Activated T-cell treated with anti-CD3 and anti-CD28 coated beads, Interleukin-2, amount 50 U/mL, for 4 hours (primary cell): ENCODE results near the gene TUBGCP2. TPM values are rescaled to one million over a fixed set of nuclear protein-coding genes. Genes with fewer than 3 reads are reported as not detected.

Source experiments
- ATAC-seq, 2 donors: fragments of 200-7000 bp; cut with Tn5 transposase; one replicate each; pipeline ENCODE4 v1.10.0; 2021
- DNase-seq: peaks from one replicate; pipeline ENCODE4 v3.0.0-alpha.2; 2020
- H3K27me3 Mint-ChIP-seq: one replicate; pipeline ENCODE4 v1.8.0; 2021; ENCODE audit warnings: low read depth, mixed read lengths
- H3K36me3 Mint-ChIP-seq: one replicate; pipeline ENCODE4 v1.8.0; 2022; ENCODE audit warnings: mixed read lengths; ENCODE audit not compliant: insufficient read depth
- H3K4me1 Mint-ChIP-seq: one replicate; pipeline ENCODE4 v1.8.0; 2021; ENCODE audit warnings: low read depth, mixed read lengths
- H3K4me3 Mint-ChIP-seq: one replicate; pipeline ENCODE4 v1.8.0; 2021; ENCODE audit warnings: mild to moderate bottlenecking, moderate library complexity, mixed read lengths
- H3K9me3 Mint-ChIP-seq: one replicate; pipeline ENCODE4 v1.8.0; 2021; ENCODE audit warnings: mixed read lengths
- total RNA-seq, 3 donors: library from RNA; stranded (reverse); gene quantifications; one replicate each; pipeline ENCODE4 v1.2.1, GENCODE V29; 2021

Gene TUBGCP2
- total RNA-seq, 3 donors from 2014 or later, result 59.6 to 67.9 (median 62.6) TPM

DNA sequence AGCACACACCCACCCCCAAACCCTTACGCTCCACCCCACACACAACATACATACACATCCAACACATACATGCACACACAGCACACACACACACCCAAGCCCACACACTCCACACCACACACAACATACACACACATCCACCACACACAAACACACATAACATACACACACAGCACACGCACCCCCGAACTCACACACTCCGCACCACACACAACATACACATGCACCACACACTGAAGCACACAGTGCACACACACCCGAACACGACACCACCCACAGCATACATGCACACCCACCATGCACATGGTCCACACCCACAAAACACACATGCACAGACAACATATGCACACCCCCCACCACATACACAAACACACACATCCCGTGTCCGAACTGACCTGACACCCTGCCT, 40.5 kb upstream of the TUBGCP2 start:
- ATAC-seq, result no peak
- Mint-ChIP-seq H3K4me1 (peaks cover 3% of the 10 kb centered on the region), H3K36me3 (no peaks in the 10 kb centered on the region), H3K27me3 (peaks cover 32% of the 10 kb centered on the region), H3K4me3 (no peak overlapping the region), H3K9me3 (no peaks in the 10 kb centered on the region)
- DNase-seq, result no peak

DNA sequence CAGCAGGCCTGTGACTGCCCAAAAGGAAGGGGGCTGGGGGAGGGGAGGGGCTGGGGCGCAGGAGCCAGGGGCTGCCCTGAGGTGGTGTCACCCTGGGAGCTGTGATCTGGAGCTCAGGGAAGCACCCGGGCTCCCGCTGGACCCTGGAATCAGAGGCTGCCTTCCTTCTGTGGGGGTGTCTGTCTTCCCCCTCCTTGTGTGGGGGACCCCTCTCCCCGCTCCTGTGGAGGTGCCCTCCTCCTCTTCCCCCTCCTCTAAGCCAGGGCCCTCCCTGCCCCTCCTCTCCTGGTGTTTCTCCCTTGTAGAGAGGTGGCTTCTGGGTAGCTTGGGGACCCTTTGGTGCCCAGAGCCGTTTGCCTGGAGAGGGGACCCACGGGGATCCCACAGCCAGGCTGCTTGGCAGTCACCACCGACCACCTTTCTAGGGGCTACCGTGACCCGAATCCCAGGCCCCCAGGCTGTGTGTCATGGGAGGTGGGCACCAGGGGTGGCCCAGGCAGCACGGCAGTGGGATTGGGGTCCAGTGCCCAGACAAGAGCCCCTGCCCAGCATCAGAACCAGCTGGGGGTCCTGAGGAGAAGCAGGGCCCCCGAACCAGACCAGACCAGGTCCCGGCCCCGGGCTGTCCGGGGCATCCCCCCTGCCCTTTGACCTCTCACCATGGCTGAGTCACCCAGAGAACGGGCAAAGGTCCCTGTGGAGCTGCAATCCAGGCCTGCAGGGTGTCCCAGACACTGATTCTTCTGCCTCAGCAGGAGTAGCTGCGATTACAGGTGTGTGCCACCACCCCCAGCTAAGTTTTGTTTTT, 39.2 kb upstream of the TUBGCP2 start:
- Mint-ChIP-seq H3K4me1 (peaks cover 3% of the 10 kb centered on the region), H3K27me3 (peaks cover 42% of the 10 kb centered on the region), H3K9me3 (no peaks in the 10 kb centered on the region), H3K4me3 (no peak overlapping the region), H3K36me3 (no peaks in the 10 kb centered on the region)
- ATAC-seq, result no peak
- DNase-seq, result no peak

DNA sequence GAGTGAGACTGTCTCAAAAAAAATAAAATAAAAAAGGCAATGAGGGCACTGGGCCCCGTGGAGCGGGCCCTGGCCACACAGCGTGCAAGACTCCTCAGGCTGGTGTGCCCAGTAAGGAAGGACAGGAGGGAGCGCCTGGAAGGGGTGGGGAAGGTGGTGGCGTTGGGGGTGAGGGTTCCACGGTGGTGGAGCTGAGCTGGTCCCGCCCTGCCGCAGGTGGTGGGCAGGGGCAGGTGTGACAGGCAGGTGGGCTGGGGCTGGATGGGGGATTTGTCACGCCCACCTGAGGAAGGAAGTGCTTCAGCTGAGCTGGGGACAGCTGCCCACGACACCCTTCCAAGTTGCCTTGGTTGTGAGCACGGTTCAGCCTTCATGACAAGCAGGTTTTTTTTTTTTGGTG, 37.7 kb upstream of the TUBGCP2 start:
- H3K4me1 Mint-ChIP-seq, result peaks cover 3% of the 10 kb centered on the region
- no peaks in the 10 kb centered on the region for H3K9me3 Mint-ChIP-seq
- ATAC-seq (no peak), DNase-seq (no peak)
- peaks cover 49% of the 10 kb centered on the region for H3K27me3 Mint-ChIP-seq
- no peak overlapping the region for H3K4me3 Mint-ChIP-seq
- no peaks in the 10 kb centered on the region for H3K36me3 Mint-ChIP-seq

DNA sequence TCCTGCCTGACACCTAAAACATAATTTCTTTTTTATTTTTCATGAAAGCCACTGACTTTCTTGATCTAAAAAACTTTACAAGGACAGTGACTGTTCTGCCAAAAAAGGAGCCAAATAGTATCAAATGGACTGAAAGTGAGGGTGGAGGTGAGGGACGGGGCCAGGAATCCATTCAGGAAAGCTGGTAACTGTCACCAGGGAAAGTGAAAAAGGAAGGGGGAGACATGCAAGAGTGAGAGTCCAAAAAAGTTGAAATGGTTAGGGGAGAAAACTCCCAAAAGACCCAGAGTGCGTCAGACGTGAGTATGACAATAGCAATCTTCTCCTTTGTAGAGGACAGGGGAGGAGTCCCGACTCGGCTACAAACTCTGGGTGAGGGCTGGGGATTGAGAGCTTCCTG, 35.6 kb upstream of the TUBGCP2 start:
- DNase-seq (no peak), ATAC-seq (no peak)
- no peak overlapping the region for H3K4me3 Mint-ChIP-seq
- peaks cover 48% of the 10 kb centered on the region for H3K27me3 Mint-ChIP-seq
- no peaks in the 10 kb centered on the region for H3K9me3 Mint-ChIP-seq
- H3K36me3 Mint-ChIP-seq, result no peaks in the 10 kb centered on the region
- H3K4me1 Mint-ChIP-seq, result peaks cover 2% of the 10 kb centered on the region

DNA sequence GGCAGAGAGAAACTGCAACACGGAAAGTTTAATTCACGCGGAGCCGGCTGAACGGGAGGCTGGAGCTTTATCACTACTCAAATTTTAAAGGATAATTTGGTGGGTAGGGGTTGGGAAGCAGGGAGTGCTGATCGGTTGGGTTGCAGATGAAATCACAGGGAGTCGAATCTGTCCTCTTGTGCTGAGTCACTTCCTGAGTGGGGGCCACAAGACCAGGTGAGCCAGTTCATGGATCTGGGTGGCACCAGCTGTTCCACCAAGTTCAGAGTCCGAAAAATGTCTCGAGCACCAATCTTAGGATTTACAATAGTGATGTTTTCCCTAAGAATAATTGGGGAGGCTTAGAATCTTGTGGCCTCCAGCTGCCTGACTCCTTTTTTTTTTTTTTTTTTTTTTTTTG, 34.9 kb upstream of the TUBGCP2 start:
- ATAC-seq, result no peak
- H3K9me3 Mint-ChIP-seq, result no peaks in the 10 kb centered on the region
- peaks cover 43% of the 10 kb centered on the region for H3K27me3 Mint-ChIP-seq
- H3K4me1 Mint-ChIP-seq, result no peaks in the 10 kb centered on the region
- no peak overlapping the region for H3K4me3 Mint-ChIP-seq
- DNase-seq, result no peak
- H3K36me3 Mint-ChIP-seq, result no peaks in the 10 kb centered on the region

DNA sequence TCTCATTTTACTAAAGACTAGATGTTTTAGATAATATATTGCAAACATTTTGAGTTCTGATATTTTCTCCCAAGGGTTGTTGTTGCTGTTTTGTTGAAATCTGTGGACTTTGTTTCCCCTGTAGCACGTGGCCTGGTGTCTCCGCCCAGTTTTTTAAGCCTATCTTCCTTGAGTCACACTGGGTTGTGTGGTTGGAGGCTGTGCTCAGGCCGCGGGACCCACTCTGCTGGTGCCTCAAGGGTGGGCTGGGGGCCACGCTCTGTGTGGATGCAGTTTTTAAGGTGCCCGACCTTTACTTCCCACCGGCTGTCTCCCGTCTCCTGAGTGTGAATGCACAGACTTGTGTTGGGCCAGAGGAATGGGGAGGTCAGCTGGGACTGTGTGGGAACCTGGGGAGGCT, 34.3 kb upstream of the TUBGCP2 start:
- no peak overlapping the region for H3K4me3 Mint-ChIP-seq
- ATAC-seq (no peak), DNase-seq (no peak)
- peaks cover 43% of the 10 kb centered on the region for H3K27me3 Mint-ChIP-seq
- H3K9me3 Mint-ChIP-seq, result no peaks in the 10 kb centered on the region
- no peaks in the 10 kb centered on the region for H3K4me1 Mint-ChIP-seq
- H3K36me3 Mint-ChIP-seq, result no peaks in the 10 kb centered on the region

DNA sequence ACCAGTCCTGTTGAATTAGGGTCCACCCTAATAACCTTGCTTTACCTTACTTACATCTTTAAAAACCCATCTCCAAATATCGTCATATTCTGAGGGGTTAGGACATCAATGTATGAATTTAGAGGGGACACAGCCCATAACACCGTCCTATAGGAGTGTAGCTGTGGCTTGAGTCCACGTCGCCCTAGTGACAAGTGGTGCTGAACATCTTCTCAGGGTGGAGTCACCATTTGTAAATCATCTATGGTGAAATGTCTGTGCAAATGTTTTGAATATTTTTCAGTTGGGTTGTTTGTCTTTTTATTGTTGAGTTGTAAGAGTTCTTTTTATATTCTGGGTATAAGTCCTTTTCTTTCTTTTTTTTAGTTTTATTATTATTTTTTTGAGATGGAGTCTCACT, 33.3 kb upstream of the TUBGCP2 start:
- Mint-ChIP-seq H3K4me3 (no peak overlapping the region), H3K27me3 (peaks cover 42% of the 10 kb centered on the region), H3K36me3 (no peaks in the 10 kb centered on the region), H3K4me1 (no peaks in the 10 kb centered on the region), H3K9me3 (no peaks in the 10 kb centered on the region)
- ATAC-seq, result no peak
- no peak for DNase-seq

DNA sequence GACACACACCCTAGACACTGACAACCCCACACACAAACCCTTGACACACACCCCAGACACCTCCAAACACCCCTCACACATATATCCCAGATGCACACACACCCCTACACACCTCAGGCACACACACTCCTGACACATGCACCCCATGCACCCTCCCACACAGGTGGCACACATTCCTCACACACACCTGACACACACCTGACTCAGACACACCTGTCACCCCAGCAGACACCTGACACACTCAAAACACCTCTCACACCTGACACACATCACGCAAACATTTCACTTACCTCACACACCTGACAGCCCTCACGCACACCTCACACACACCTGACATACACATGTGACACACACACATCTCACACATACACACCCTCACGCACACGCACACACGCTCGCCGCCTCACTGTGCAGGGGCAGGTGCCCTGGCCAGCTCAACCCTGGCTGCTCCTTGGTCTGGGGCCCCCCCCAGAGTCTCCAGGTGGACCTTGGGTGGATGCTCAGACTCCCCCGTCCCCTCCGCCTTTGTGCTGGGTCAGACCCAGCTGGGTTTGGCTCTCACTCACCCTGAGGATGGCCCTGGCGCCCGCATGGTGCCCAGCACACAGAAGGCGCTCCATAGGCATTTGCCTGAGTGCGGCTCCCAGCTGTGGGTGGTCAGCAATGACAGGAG, 31.2 kb upstream of the TUBGCP2 start:
- no peaks in the 10 kb centered on the region for H3K36me3 Mint-ChIP-seq
- no peaks in the 10 kb centered on the region for H3K9me3 Mint-ChIP-seq
- peaks cover 3% of the 10 kb centered on the region for H3K4me1 Mint-ChIP-seq
- ATAC-seq, result no peak
- no peak for DNase-seq
- no peak overlapping the region for H3K4me3 Mint-ChIP-seq
- H3K27me3 Mint-ChIP-seq, result peaks cover 23% of the 10 kb centered on the region

DNA sequence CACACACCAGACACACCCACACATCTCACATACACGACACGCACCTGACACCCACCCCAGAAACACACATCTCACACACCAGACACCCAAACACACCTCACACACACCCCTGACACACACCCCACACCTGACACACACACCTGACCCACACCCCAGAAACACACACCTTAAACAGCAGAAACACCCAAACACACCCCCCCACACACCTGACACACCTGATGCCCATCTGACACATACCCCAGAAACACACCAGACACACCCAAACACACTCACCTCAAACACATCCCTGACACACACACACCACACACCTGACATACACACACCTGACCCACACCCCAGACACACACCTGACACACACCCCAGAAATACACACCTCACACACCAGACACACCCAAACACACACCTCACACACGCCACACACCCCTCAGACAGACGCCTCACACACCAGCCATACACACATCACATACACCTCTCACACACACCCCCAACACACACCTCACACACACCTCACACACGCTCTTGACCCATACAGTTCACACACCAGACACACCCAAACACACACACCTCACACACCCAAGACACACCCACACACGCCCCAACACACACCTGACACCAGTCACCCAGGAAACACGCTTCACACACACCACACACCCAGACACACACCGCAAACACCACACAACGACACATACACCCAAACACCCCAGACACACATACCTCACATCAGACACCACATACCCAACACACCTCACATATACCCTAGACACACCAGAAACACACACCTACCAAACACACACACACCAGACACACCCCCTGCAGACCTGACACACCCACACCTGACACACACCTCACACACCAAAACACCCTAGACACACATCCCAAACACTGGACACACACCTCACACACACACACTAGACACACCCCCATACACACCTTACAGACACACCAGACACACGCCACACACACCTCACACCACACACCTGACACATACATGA, 29.7 kb upstream of the TUBGCP2 start:
- Mint-ChIP-seq H3K27me3 (peaks cover 11% of the 10 kb centered on the region), H3K36me3 (no peaks in the 10 kb centered on the region), H3K4me1 (peaks cover 6% of the 10 kb centered on the region), H3K4me3 (no peak overlapping the region), H3K9me3 (no peaks in the 10 kb centered on the region)
- no peak for ATAC-seq
- no peak for DNase-seq

DNA sequence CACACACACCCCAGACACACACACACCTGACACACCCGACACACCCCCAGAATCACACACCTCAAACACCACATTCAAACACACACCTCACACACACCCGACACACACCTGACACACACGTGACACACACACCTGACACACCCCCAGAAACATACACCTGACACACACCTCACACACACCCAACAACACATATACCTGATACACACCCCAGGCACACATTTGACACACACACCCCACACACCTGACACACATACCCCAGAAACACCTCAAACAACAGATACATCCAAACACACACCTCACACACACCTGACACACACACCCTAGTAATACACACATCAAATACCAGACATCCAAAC, 28.7 kb upstream of the TUBGCP2 start:
- ATAC-seq (no peak), DNase-seq (no peak)
- Mint-ChIP-seq H3K36me3 (no peaks in the 10 kb centered on the region), H3K4me3 (no peak overlapping the region), H3K27me3 (peaks cover 9% of the 10 kb centered on the region), H3K4me1 (peaks cover 6% of the 10 kb centered on the region), H3K9me3 (no peaks in the 10 kb centered on the region)

DNA sequence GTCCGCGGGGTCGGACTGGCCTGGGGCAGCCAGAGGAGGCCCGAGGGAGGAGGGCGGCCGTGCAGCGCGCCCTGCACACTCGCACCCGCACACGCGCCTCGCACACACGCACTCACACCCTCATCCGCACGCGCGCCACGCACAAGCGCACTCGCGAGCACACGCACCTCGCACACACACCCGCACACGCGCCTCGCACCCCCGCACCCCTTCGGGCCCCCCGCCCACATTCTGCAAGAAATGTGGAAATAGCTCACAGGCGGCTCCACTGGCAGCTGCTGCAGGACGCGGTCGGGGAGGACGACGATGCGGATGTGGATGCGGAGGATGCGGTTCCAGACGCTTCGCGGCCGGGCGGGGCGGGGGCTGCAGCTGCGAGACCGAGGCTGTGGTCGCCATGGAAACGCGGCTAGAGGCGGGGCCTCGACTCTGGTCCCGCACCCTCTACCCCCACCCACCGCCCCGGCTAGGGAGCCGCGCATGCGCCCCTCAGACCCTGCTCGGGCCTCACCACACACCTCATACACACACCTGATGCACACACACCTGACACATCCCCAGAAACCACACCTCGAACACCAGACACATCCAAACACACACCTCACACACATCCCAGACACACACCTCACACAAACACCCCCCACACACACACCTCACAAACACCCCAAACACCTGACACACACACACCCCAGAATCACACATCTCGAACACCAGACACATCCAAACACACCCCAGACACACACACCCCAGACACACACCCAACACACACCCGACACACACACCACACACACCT, 28.1 kb upstream of the TUBGCP2 start, which contains the start of gene CALY:
Gene CALY (minus strand): TSS at position 320 of the 793 bp plus-strand sequence. CDS start 7,907 bp downstream, outside the sequence.
- Mint-ChIP-seq H3K9me3 (no peaks in the 10 kb centered on the region), H3K4me3 (peak within 1 kb of the TSS; percentile 62), H3K27me3 (peaks cover 6% of the 10 kb centered on the region), H3K4me1 (peaks cover 6% of the 10 kb centered on the region), H3K36me3 (no peaks in the 10 kb centered on the region)
- peak; percentile 41 to 46 for ATAC-seq
- DNase-seq, result peak; percentile 75

DNA sequence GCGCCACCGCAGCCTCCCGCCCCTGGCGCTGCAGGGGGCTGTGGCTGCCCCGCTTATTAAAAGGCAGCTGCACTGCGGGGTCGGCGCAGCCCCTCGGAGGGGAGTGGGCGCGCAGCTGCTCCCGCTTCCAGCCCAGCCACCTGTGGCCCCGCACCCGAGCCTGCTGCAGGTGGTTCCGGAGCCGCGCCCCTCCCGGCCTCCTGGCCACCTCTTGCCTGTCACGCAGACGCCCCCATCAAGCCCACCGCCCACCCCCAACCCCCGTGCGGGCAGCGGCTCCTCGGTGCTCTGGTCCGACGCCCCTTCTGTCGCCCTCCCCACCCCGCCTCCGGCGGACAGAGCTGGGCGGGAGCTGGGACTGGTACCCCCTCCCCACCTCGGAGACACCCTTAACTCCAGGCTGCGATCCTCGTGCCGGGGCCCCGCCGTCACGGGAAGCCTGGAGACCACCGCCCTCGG, 27.5 kb upstream of the TUBGCP2 start:
- peaks cover 4% of the 10 kb centered on the region for H3K27me3 Mint-ChIP-seq
- ATAC-seq, result peak; percentile 2 to 3
- DNase-seq, result no peak
- H3K4me1 Mint-ChIP-seq, result peaks cover 6% of the 10 kb centered on the region
- no peaks in the 10 kb centered on the region for H3K9me3 Mint-ChIP-seq
- H3K4me3 Mint-ChIP-seq, result no peak overlapping the region
- H3K36me3 Mint-ChIP-seq, result no peaks in the 10 kb centered on the region

DNA sequence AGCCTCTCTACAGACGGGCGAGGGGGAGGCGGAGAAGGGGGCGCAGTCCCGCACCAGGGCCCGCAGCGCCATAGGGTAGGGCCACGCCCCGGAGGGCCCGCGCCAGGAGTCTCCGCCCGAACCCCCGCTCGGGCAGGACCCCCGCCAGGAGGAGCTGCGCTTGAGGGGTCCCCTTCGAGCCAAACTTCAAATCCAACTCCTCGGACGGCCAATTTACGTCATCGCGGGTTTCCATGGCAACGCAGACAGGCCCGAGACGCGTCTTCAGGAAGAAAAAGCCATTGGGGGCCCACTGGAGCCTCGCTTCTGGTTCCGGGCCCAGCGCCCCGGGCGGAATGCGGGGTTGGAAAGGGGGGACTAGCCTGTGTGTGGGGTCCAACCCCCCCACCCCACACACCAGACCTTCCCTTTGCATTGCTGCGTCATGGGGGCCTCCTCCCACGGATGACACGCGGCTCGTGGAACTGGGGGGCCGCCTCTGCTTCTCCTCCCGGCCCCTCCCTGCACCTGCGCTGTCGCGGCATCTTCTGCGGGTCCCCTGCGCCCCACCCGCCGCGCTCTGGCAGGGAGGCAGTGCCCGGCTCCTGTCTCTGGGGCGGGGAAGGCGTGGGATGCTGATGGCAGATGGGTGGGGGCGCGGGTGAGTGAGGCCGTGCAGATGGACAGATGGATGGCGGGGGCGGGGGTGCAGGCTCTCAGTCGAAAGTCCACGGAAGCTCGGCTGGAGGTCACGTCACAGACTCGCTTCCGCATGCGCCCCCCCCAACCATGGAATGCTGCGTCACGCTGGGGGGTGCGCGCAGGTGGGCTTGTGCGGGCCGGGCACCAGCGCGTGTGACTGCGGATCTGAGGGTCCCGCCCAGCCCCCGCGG, 26.8 kb upstream of the TUBGCP2 start:
- Mint-ChIP-seq H3K4me1 (peaks cover 6% of the 10 kb centered on the region), H3K36me3 (no peaks in the 10 kb centered on the region), H3K27me3 (peaks cover 4% of the 10 kb centered on the region), H3K9me3 (no peaks in the 10 kb centered on the region), H3K4me3 (peak overlapping the region; percentile 62)
- DNase-seq, result peak; percentile 81
- peak; percentile 47 to 54 for ATAC-seq
